ENCODE results near the gene JPT1.

Gene JPT1

GRCh38 chr17:75105126-75106080 lies 48.9 kb downstream of the JPT1 start (continued):
- TF ChIP-seq, protein P1, sequence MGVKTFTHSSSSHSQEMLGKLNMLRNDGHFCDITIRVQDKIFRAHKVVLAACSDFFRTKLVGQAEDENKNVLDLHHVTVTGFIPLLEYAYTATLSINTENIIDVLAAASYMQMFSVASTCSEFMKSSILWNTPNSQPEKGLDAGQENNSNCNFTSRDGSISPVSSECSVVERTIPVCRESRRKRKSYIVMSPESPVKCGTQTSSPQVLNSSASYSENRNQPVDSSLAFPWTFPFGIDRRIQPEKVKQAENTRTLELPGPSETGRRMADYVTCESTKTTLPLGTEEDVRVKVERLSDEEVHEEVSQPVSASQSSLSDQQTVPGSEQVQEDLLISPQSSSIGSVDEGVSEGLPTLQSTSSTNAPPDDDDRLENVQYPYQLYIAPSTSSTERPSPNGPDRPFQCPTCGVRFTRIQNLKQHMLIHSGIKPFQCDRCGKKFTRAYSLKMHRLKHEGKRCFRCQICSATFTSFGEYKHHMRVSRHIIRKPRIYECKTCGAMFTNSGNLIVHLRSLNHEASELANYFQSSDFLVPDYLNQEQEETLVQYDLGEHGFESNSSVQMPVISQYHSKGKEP (tag by site-specific recombination; IDR thresholded peaks at IDR 0.05) = peak; percentile 70; the same call in 1 of the 2 replicates
- TF ChIP-seq ZNF701 (tag by site-specific recombination; IDR thresholded peaks at IDR 0.05) = peak; percentile 23; the same call in 1 of the 2 replicates
- peak; percentile 100 for TF ChIP-seq GLIS1 (tag by site-specific recombination; IDR thresholded peaks at IDR 0.05)
- TF ChIP-seq KLF8 (tag by site-specific recombination; IDR thresholded peaks at IDR 0.05) = peak; percentile 47; the same call in 1 of the 2 replicates
- no peak for TF ChIP-seq ZNF473 (tag by site-specific recombination; IDR thresholded peaks at IDR 0.05)
- TF ChIP-seq FEZF1 (tag by site-specific recombination; IDR thresholded peaks at IDR 0.05) = peak; percentile 96
- TF ChIP-seq ZNF791 (tag by site-specific recombination; IDR thresholded peaks at IDR 0.05) = no peak
- TF ChIP-seq ZNF514 (tag by site-specific recombination; IDR thresholded peaks at IDR 0.05) = no peak
- peak; percentile 92 for TF ChIP-seq IKZF3 (tag by site-specific recombination; IDR thresholded peaks at IDR 0.05)
- no peak for TF ChIP-seq ZNF426 (tag by site-specific recombination; IDR thresholded peaks at IDR 0.05)
- no peak for TF ChIP-seq SP2 (tag by site-specific recombination; IDR thresholded peaks at IDR 0.05)
- peak; percentile 93 for TF ChIP-seq OSR2 (tag by site-specific recombination; IDR thresholded peaks at IDR 0.05)
- TF ChIP-seq ZNF132 (tag by site-specific recombination; IDR thresholded peaks at IDR 0.05; ENCODE audit: borderline replicate concordance) = no peak
- TF ChIP-seq, protein P2, sequence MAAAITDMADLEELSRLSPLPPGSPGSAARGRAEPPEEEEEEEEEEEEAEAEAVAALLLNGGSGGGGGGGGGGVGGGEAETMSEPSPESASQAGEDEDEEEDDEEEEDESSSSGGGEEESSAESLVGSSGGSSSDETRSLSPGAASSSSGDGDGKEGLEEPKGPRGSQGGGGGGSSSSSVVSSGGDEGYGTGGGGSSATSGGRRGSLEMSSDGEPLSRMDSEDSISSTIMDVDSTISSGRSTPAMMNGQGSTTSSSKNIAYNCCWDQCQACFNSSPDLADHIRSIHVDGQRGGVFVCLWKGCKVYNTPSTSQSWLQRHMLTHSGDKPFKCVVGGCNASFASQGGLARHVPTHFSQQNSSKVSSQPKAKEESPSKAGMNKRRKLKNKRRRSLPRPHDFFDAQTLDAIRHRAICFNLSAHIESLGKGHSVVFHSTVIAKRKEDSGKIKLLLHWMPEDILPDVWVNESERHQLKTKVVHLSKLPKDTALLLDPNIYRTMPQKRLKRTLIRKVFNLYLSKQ (tag by site-specific recombination; IDR thresholded peaks at IDR 0.05; ENCODE audit: borderline replicate concordance) = no peak
- TF ChIP-seq ZNF521 (tag by site-specific recombination; IDR thresholded peaks at IDR 0.05) = no peak
- TF ChIP-seq ZBTB20 (tag by site-specific recombination; IDR thresholded peaks at IDR 0.05) = peak; percentile 75
- peak; percentile 39 for TF ChIP-seq ZBTB11 (tag by site-specific recombination; conservative IDR thresholded peaks at IDR 0.05; ENCODE audit: low read depth)
- TF ChIP-seq ZNF529 (tag by site-specific recombination; IDR thresholded peaks at IDR 0.05; ENCODE audit: insufficient replicate concordance) = no peak
- 0 out of 2 replicates have a peak, but pooled peaks have one; percentile 16 for TF ChIP-seq ZNF501 (tag by site-specific recombination; IDR thresholded peaks at IDR 0.05)
- TF ChIP-seq ZNF175 (tag by site-specific recombination; IDR thresholded peaks at IDR 0.05) = no peak
- peak; percentile 92 for TF ChIP-seq ZNF18 (tag by site-specific recombination; IDR thresholded peaks at IDR 0.05)
- TF ChIP-seq ZNF202 (tag by site-specific recombination; IDR thresholded peaks at IDR 0.05; ENCODE audit: borderline replicate concordance) = no peak
- TF ChIP-seq ZNF138 (tag by site-specific recombination; IDR thresholded peaks at IDR 0.05; ENCODE audit: borderline replicate concordance) = no peak
- TF ChIP-seq, protein P3, sequence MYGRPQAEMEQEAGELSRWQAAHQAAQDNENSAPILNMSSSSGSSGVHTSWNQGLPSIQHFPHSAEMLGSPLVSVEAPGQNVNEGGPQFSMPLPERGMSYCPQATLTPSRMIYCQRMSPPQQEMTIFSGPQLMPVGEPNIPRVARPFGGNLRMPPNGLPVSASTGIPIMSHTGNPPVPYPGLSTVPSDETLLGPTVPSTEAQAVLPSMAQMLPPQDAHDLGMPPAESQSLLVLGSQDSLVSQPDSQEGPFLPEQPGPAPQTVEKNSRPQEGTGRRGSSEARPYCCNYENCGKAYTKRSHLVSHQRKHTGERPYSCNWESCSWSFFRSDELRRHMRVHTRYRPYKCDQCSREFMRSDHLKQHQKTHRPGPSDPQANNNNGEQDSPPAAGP (tag by site-specific recombination; IDR thresholded peaks at IDR 0.05) = peak; percentile 92
- peak; percentile 79 for TF ChIP-seq INSM2 (tag by site-specific recombination; IDR thresholded peaks at IDR 0.05)
- TF ChIP-seq, protein P4, sequence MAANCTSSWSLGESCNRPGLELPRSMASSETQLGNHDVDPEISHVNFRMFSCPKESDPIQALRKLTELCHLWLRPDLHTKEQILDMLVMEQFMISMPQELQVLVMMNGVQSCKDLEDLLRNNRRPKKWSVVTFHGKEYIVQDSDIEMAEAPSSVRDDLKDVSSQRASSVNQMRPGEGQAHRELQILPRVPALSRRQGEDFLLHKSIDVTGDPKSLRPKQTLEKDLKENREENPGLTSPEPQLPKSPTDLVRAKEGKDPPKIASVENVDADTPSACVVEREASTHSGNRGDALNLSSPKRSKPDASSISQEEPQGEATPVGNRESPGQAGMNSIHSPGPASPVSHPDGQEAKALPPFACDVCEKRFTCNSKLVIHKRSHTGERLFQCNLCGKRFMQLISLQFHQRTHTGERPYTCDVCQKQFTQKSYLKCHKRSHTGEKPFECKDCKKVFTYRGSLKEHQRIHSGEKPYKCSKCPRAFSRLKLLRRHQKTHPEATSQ (tag by site-specific recombination; IDR thresholded peaks at IDR 0.05) = peak; percentile 84; the same call in 1 of the 2 replicates

All from HEK293 (cell line).